CD4-positive, alpha-beta T cell treated with Interleukin-17A for 1 hour (primary cell): ENCODE results near the gene KRT4.

ENCODE experiments used
- DNase-seq: peaks from one replicate; pipeline ENCODE4 v3.0.0-alpha.2; 2020

KRT4 gene

DNA sequence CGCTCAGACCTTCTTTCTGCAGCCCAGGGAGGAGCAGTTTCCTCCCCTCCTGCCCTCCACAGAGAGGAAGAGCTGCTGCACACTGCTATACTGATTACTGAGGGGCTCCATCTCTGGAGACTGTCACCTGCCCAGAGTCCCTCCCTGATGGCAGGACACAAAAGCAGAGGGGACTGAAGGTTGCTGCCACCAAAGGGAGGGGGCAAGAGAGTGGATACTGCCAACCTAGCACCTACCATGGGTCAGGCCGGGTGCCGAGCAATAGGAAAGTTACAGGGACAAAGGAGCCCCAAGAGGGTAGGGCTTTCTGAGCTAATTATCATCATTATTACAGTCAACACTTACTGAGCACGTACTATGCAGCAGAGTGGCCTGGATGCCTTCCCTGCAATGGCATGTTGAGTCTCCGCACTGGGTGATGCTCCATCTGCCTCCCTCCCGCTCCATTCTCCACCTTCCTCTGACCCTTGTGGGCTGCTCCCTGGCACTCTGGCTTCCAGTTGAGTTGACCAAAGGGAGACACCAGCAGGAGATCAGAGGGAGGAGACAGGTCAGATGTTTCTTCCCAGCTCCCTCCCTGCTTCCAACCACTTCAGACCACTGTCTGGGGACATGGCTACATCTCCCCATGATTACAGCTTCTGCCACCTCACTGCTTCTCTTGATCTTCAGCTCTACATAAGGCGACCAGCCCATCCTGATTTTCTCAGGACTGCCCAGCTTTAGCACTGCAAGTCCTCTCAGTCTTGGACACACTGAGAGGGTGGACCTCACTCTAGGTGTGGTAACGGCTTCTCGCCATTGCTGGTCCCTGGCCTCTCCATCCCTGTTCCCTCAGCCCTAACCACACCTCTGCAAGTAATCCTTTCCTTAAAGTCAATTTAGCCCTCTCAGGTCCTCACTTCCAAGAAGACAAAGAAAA is 22.8 kb upstream of the KRT4 start:
- no peak for DNase-seq

DNA sequence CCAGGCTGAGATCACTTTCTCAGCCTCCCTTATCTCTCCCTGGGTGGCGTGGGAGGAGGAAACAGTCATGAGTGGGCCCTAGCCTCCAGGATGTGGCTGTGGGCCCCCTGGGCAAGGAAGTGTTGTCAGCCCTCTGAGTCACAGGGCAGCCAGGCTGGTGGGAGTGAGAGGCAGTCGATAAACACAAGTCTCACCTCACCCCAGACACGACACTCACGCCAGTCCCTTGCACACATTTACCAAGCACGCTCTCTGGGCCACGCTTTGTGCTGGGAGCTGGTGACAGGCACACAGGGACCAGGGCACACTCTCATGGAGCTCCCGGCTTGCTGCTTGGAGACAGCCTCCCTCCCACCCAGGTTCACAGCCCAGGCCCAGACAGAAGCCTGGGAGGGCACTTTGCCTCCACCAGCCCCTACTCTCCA is 22.1 kb upstream of the KRT4 start:
- DNase-seq: peak; percentile 33

DNA sequence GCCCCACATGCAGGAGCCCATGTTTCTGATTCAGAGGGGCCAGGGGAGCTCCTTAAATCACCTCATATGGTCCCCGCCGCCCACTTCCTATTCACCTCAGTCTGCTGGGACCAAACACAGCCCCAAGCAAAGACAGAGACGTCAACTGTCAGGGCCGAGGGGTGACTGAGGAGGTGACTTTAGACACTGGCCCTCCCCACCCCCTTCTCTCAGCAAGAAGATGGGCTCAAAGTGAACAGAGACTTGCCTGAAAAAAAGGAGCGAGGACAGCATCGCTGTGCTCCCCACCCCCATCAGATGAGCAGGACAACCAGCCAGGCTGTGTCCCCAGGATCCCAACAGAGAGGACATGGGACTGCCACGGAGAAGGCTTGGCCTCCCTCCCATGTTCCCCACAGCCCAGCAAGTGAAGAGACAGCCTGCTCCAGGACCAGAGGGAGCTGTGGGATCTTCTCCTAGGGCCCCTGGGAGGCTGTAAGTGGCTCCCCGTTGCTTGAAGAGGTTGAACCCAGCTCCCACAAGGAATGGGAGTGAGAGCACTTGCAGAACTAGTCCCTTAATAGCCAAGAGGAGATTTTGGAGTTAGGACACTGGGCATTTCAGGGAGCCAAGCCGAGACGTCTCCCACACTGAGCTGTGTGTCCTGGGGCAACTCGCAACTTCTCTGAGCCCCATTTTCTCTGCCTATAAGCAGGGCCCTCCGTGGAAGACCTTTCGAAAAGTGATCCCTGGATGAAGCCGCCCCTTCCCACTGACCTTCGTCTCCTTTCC is 21.5 kb upstream of the KRT4 start:
- DNase-seq: no peak

DNA sequence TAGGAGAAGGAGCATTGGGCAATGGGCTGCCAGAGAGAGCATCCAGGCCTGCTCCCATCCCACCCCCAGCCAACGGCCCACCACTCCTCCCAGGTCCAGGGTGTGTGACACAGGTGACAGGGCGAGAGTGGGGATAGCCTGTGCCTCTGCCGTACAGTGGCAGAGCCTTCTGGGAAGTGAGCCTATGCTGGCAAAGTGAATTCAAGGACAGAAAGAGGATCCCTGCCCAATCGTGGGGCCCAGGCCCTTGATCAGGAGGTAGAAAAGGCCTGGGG is 20.7 kb upstream of the KRT4 start:
- DNase-seq: no peak

DNA sequence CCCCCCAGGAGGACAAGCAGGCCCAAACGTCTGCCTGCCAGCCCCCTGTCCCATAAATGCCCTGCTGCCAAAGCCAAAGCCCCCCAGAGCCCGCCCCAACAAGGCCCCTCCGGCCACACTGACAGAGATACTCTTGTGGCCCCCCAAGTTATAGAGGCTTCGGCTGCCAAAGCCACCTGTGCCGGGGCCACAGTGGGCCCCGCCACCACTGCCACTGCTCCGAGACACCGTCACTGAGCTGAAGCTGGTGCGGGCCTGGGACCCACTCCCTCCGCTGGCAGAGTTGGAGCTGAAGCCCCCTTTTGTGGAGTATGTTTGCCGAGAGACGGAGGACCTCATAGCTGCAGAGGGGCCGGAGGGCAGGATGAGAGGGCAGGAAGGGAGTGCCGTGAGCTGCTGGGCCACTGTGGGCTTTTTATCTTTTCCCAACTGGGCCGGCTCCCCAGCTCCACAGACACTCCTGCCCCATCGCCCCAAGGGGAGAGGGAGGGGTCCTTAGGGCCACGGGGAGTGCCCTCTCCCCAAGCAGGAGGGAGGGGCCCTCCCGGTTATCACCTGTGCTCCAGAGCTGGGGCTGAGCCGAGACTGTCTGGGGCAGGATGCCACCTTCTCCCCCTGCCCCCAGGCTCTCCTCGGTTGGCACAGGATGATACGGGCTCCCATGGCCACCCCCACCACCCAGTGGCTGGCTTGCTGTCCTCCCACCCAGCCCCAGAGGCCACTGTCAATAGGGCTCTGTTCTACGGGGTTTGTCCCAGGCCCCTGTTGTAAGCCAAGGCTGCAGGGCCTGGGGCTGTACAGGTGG is 20.2 kb upstream of the KRT4 start, which contains the start of gene KRT79:
Gene KRT79 (minus strand): TSS at position 390 of the 805 bp plus-strand sequence. CDS start 51 bp downstream, at position 339.
- no peak for DNase-seq

DNA sequence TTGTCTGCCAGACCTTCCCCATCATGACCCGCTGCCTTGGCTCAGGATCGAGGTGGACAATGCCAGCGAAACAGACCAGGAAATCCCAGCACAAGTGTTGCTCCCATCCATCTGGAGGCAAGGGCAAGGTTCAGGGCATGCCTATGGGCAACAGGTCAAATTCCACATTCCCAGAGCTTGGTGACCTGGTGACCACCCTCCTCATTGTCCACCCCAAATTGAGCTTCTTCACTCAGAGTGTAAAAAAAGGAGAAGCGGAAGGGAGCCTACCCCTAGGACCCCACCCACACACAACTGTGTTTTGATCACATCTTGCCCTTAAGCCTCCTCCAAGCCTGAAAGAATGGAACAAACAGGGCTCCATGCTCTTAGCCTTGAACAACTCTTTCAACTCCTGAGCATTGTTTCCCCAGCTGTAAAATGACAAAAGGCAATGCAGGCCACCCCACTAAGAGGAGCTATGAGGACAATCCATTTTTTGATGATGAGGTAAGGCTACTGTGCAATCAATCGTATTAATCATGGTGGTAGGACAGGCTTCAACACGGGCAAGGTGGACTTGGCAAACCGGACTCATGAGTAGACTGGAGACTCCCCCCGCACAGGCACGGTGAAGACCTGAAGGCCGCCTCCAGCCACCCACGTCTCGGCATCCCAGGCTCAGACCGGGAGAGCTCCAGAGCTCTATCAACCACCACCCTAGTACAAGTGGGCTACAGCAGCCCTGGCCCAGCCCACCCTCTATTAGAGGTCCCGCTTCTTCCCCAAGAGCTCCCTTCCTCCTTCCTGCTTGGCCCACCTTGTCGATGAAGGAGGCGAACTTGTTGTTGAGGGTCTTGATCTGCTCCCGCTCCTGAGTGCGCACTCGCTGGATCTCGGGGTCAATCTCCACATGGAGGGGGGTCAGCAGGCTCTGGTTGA is 19.3 kb upstream of the KRT4 start:
- DNase-seq: no peak

DNA sequence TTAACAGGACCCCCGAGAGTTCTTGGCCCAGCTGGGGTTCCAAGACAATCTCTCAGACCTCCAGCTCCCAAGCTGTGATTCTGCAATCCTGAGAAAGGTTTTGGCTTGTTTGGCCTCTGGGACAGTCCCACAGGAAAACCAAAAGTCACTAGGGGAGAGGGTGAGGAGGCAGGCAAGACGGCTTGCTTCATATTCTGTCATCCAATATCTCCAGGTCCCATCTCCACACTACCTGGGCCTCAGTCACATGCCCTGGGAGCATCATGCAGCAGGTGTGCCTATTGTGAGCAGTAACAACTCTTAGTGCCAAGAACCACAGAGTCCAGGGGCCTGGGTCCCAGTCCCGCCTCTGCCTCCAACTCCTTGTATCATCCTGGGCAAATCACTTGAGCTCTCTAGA is 18.5 kb upstream of the KRT4 start:
- DNase-seq: no peak

DNA sequence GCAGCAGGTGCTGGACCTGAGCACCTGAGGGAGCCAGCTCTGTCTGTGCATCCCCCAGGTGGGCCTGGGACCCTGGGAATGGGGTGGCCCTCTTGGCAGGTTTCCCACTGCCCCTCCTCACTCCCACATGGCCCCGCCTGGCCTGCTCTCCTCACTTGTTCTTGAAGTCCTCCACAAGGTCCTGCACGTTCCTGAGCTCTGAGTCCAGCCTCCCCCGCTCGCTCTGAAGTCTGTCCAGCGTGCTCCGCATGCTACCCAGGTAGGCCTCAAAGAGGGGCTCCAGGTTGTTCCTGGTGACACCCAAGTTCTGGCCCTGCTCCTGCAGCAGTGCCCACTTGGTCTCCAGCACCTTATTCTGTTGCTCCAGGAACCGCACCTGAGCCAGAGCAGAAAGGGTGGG is 17.3 kb upstream of the KRT4 start:
- no peak for DNase-seq

DNA sequence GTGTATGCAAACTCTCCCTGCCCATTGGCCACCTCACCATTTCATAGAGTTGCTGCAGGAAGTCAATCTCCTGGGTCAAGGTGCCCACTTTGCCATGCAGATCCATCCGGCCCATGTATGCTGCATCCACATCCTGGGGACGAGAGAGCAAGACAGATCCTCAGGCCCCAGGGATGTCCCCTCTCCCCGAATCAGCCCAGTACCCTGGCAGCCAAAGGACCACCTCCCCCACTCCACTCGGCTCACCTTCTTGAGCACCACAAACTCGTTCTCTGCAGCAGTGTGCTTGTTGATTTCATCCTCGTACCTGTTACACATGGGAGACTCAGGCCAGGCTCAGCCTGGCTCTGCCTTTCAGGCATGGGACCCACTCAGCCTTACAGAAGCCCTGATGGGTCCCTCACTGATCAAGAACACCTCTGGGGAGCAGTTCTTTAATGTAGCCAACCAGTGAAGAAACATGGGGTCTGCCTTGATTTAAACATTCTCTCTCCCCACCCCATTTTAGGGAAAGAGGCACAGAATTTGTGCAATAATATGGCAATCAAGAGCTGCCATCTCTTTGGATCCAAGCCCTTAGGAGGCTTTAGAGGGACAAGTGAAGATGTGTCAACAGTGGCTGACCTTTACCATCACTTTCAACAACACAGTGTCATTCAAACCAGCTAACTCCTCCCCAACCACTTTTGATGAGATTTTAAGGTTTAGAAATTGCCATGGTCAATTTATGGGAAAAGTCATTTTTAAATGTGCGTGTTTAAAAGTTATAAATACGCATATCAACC is 16.3 kb upstream of the KRT4 start:
- no peak for DNase-seq

DNA sequence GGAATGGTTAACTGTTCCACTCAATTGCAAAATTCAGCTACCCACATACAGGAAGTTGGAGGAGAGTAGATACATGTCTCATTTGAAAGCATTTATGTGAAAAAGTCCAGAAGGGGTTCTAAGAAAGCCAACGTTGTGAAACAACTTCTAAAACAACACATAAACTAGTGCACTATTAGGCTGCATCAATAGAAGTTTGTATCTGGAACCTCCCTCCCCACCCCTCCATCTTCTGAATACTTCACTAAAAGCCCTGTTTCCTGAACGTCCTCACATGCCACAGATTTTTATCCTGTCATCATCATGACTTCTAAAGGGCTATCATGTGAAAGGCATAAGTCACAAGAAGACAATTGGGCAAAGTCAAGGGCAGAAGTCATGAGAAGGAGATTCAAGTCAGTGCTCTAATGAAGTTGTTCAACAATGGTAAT is 14.7 kb upstream of the KRT4 start:
- no peak for DNase-seq

DNA sequence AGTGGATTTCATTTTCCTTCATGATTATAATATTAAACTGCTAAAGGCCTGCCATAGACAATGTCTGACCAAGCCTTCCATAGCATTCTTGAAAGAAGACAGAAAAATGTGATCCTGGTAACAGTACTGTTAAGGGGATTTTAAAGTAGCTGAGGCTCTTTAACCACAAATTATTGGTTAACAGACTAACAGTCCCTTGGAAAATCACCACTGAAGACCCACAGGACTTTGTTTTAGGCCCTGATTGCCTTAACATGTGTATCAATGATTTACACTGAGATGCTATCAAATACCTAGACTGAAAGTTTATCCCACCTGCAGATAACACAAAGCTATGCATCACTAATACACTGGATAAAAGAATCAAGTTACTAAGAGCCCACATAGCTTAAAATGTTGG is 14.2 kb upstream of the KRT4 start:
- no peak for DNase-seq

DNA sequence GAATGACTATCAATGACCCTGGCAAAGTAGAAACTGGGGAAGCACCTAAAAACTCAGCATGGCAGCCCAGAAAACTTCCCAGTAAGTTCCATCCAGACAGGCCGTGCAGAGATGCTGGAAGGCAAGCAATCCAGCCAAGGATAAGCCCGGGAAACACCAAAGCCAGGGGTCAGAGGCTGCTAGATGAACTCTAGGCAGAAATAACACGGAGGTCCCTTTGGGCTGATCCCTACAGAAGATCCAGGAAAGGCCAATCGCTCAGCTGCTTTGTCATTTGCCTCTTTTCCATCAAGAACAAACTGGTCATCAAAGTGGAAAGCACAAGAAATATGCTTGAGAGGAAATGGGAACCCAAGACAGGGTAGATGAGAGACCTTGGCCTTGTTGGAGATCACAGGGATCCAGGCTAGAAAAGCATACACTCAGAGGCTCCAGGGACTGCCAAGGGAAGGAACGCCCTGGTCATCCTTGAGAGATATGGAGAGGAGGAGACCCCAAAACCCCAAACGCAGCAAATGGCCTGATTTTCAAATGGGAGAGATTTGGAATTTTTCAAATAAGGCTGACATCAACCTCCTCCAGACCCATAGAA is 13.7 kb upstream of the KRT4 start:
- no peak for DNase-seq

DNA sequence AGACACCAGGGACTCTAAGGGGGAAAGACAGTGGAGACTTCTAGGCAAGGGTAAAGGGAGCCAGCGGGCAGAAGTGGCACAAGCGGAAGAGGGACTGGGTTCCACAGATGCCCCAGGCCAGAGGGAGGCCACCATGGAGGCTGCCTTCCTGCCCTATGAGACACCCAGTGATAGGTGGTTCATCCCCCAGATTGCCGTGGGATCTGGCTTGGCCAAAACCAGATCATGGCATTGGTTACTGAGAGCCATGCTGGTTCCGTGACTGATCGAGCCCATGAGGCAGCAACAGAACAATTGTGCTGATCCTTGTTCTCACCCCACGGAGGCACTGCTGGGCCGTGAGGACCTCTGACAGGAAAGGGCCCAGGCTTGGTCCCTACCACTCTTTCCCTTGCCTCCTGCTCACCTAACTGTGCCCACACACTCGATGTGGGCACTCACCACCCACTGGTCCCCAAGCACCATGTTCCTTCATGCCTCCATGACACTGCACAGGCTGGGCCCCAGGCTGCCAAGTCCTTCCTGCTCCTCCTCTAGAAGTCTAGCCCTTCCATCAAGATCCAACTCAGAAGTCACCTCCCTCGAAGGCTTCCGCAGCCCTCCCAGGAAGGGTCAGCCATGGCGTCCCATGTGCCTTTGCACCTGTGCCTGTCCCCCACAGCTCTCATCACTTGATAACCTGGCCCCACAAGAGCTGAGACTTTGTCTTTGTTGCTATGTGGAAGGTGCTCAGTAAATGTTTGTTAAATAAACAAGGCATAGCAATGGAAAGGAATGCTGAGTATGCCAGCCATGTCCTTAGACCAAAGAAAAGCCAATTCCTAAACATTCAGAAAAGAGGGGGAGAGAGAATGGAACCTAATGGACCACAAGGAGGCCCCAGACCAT is 12.9 kb upstream of the KRT4 start:
- no peak for DNase-seq

DNA sequence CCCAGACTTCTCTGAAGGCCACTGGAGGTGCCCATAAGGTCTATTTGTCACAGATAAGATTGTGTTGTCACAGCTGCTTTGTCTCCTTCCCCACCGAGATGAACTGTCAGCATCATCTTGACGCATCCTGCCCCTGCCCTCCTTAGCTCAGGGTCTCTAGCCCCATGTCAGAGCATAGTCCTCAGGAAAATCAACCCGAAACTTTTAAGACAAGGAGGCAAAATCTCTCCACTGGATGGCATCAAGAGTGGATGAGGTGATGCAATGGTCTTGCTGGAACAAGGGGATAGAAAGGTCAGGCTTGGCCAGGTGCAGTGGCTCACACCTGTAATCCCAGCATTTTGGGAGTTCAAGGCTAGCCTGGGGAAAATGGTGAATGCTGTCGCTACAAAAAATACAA is 12.0 kb upstream of the KRT4 start:
- DNase-seq: no peak

DNA sequence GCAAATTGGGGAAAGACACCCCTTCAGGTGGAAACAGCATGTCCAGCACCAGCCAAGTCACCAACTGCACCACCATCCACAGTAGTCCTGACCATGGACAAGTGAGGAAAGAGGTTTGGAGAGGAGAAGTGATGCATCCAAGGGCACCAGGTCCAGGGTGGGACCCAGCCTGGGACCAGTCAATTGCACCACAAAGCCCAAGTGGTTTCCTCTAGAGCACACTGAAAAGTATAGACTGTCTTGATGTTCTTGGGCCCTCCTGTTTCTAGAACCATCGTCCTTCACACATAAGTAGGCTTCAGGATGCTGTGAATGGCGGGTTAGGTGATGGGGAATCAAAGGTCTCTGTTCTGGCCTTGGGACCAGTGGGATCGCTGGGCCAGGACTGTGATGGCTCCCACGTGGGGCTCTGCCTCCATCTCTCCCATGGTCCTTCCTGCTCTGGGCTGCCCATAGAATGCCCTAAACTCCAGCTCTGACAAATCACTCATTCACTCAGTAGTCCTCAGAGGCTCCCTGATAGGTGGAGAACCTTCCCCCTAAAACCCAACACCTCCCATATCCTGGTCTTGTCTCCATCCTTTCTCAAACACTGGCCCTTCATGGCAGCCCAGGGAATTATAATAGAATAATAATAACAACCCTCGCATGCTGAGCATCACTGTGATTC is 11.0 kb upstream of the KRT4 start:
- no peak for DNase-seq

DNA sequence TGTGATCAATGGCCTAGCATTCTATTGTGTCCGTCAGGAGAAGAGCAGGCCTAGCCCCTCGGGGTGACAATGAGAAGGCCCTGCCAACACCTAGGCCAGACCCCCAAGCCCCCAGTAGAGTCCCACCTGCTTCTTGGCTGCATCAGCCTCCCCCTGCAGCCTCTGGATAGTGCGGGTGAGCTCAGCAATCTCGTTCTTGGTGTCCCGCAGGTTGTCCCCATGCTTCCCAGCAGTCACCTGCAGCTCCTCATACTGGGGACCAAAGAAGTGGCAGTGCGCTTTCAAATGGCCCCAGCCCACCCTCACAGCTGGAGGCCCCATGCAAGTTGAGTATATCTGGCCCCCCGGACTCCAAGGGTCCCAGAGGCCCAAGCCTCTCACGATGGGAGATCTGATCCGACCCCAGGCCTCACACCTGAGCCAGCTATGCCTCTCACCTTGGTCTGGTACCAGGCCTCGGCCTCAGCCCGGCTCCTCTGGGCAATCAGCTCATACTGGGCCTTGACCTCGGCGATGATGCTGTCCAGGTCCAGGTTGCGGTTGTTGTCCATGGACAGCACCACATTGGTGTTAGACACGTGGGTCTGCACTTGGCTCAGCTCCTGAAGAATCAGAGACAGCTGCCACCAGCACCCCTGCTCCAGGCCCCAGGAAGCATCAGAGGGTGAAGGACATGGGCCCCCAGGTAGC is 10.0 kb upstream of the KRT4 start:
- DNase-seq: no peak

DNA sequence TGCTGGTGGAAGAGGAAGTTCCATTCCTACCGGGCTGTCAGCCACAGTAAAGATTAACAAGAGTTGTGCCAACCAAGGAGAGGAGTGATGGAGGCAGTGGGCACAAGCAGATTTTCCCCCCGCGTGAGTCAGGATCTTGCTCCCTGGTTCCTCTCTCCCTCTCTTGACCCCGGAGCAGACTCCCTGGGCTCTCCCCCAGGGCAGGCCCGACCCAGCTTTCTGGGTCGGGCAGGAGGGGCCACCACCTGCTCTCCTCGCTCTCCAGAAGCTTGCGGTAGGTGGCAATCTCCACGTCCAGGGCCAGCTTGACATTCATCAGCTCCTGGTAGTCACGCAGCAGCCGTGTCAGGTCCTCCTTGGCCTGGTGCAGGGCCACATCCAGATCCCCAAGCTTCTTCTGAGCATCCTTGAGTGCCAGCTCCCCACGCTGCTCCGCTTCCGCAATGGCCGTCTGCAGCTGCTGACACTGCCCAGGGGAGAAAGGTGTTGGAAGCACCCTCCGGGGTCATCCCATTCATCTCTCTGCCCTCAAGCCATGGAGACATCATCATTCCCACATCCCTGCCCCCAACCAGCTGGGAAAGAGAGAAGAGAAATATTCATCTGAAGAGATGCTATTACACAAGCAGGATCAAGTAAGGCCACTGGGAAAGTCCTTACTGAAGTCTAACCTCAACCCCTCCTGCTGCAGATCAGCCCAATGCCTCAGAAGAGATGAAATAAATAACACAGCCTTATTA is 9.0 kb upstream of the KRT4 start:
- no peak for DNase-seq
